ENCODE results near the gene ALDH1A1. TPM values are rescaled to one million over a fixed set of nuclear protein-coding genes. Genes with fewer than 3 reads are reported as not detected.

ALDH1A1 gene
- total and polyA plus RNA-seq, 2 donors (not counting 3 experiments of a cell fraction or from before 2014, with no cell fraction given), result 91.1 to 287 TPM

GRCh38 chr9:72983512-72984225 is 30.8 kb upstream of the ALDH1A1 start:
- Histone ChIP-seq H3K27ac (ENCODE audit: insufficient read depth, low read depth, low read length) (no peak overlapping the region), H3K9ac (replicated peaks; ENCODE audit: extremely low read depth, insufficient read depth, low read length) (no peak overlapping the region), H3K9me3 (replicated peaks; ENCODE audit: control insufficient read depth, insufficient read depth, low read length) (no peaks in the 10 kb centered on the region), H3K36me3 (ENCODE audit: control insufficient read depth in 2 of 2, extremely low read depth in 1 of 2, insufficient read depth in 2 of 2, low read length in 2 of 2) (no peaks in the 10 kb centered on the region), H3K4me3 (replicated peaks in 1 of 3; ENCODE audit: insufficient read depth in 1 of 3, low read depth in 1 of 3, low read length in 3 of 3) (no peak overlapping the region), H3K4me2 (ENCODE audit: insufficient read depth, low read length) (no peak overlapping the region), H3K27me3 (ENCODE audit: control insufficient read depth in 2 of 2, insufficient read depth in 2 of 2, low read length in 2 of 2) (no peaks in the 10 kb centered on the region), H3K79me2 (ENCODE audit: control insufficient read depth, insufficient read depth, low read length) (no peaks in the 10 kb centered on the region), H3K4me1 (ENCODE audit: control insufficient read depth, extremely low read depth, insufficient read depth, low read length) (peaks cover 12% of the 10 kb centered on the region), H3K9me1 (replicated peaks; ENCODE audit: control insufficient read depth, extremely low read depth, insufficient read depth, low read length) (no peaks in the 10 kb centered on the region), H2AFZ (ENCODE audit: low read depth, low read length) (no peak overlapping the region), H4K20me1 (replicated peaks; ENCODE audit: control insufficient read depth, extremely low read depth, insufficient read depth, low read length) (no peaks in the 10 kb centered on the region)
- intact Hi-C loops (cut with micrococcal nuclease) (no loop called here), dilution Hi-C loops (cut with MboI; ENCODE audit: extremely low pct_ligation_motif_present, low sequenced_read_pairs) (no loop called here)
- no TSS peak for BruUV-seq (replicated peaks)
- ChIA-PET POLR2A (no interaction called here), CTCF (interaction anchor here (1.0 to 1.3 kb wide), 2 partner anchors 12 to 39 kb away, joined by 3 to 5 read pairs; no protein-coding TSS in a partner anchor)
- FAIRE-seq, result no peak
- TF ChIP-seq MYC (IDR thresholded peaks at IDR 0.05; ENCODE audit: low read depth, low read length) (no peak), MAX (IDR thresholded peaks at IDR 0.05; ENCODE audit: insufficient read depth, insufficient read length) (no peak), JUN (IDR thresholded peaks at IDR 0.05; ENCODE audit: borderline replicate concordance, insufficient read depth, insufficient read length, low read depth) (no peak), POLR2A (IDR thresholded peaks at IDR 0.05; ENCODE audit: low read depth, low read length) (no peak), CTCF (IDR thresholded peaks at IDR 0.05; ENCODE audit: extremely low read depth in 1 of 2, insufficient read depth in 1 of 2, low read depth in 1 of 2, low read length in 2 of 2) (no peak), FOS (IDR thresholded peaks at IDR 0.05; ENCODE audit: borderline replicate concordance, insufficient read depth, low read length) (no peak), POLR2AphosphoS5 (IDR thresholded peaks at IDR 0.05; ENCODE audit: insufficient read depth, low read depth, low read length) (no peak), EZH2 (IDR thresholded peaks at IDR 0.05; ENCODE audit: borderline replicate concordance, low read depth, low read length, severe bottlenecking) (no peak), GATA2 (IDR thresholded peaks at IDR 0.05; ENCODE audit: insufficient read depth, insufficient read length, low read depth, low read length) (no peak)
- DNase-seq (ENCODE audit: low read depth, low spot score), result no peak
